ENCODE data around the gene HSD11B1L.

DNA sequence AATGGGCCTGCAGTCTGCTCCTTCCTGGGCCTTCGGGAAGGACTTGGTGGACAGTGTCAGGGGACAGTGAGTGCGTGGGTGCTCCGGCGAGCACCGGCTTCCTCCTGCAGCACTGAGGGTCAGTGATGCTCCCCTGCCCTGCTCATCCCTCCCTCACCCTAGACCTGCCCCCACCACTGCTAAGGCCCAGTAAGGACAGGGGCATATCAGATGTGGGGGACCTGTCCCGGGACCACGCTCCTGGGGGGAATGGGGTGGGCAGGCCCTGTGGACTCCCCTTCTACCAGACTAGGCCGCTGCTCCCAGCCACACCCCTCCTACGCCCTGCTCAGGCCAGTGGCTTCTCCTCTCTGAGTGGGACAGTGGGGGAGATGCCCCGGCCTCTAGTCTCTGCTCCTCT is 3.7 kb upstream of the HSD11B1L start:
- TF ChIP-seq POLR2A (IDR thresholded peaks at IDR 0.05; ENCODE audit: low read depth, low read length), result no peak
- TF ChIP-seq POLR2AphosphoS5 (IDR thresholded peaks at IDR 0.05; ENCODE audit: low read depth, low read length), result no peak
